HL-60 (cell line): Measurements from ENCODE around the gene ASB3.

Source experiments
- CTCF ChIP-seq: IDR thresholded peaks from one replicate; pipeline ENCODE4 v1.5.1; 2011; ENCODE audit warnings: low read length, control low read depth, inconsistent platforms; ENCODE audit not compliant: insufficient read depth
- GABPA ChIP-seq: IDR thresholded peaks from 2 replicates; pipeline ENCODE4 v1.6.1; 2012; ENCODE audit warnings: low read depth
- POLR2AphosphoS5 ChIP-seq: IDR thresholded peaks from 2 replicates; pipeline ENCODE4 v1.6.1; 2012; ENCODE audit warnings: low read depth
- REST ChIP-seq: IDR thresholded peaks from 2 replicates; pipeline ENCODE4 v1.6.1; 2012; ENCODE audit warnings: low read depth; ENCODE audit not compliant: insufficient replicate concordance

- TF ChIP-seq CTCF (no peak), REST (no peak), GABPA (no peak), POLR2AphosphoS5 (no peak)
These were observed 62.2 kb downstream of the ASB3 start for GRCh38 chr2:53724536-53724935.
